HG03175 (cell line): Measurements from ENCODE around the gene SUPT7L.

Source experiments
- ATAC-seq: cut with Tn5 transposase; IDR thresholded peaks from one replicate; pipeline ENCODE4 v1.9.1; 2021; ENCODE audit warnings: mild to moderate bottlenecking, moderate library complexity; ENCODE audit not compliant: unreplicated experiment

The SUPT7L gene, protein sequence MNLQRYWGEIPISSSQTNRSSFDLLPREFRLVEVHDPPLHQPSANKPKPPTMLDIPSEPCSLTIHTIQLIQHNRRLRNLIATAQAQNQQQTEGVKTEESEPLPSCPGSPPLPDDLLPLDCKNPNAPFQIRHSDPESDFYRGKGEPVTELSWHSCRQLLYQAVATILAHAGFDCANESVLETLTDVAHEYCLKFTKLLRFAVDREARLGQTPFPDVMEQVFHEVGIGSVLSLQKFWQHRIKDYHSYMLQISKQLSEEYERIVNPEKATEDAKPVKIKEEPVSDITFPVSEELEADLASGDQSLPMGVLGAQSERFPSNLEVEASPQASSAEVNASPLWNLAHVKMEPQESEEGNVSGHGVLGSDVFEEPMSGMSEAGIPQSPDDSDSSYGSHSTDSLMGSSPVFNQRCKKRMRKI

GRCh38 chr2:27663285-27664153 is at the start of gene SUPT7L, which contains the start of gene SLC4A1AP:
TSS of gene SUPT7L (minus strand) at chr2:27663614. CDS start at chr2:27662192, 1,422 bp downstream.
TSS of gene SLC4A1AP (plus strand) at chr2:27663889. CDS start at chr2:27663915, 26 bp downstream.
- ATAC-seq, result peak; percentile 77

GRCh38 chr2:27713201-27713600 is 49.8 kb upstream of the SUPT7L start:
- ATAC-seq, result no peak

DNA sequence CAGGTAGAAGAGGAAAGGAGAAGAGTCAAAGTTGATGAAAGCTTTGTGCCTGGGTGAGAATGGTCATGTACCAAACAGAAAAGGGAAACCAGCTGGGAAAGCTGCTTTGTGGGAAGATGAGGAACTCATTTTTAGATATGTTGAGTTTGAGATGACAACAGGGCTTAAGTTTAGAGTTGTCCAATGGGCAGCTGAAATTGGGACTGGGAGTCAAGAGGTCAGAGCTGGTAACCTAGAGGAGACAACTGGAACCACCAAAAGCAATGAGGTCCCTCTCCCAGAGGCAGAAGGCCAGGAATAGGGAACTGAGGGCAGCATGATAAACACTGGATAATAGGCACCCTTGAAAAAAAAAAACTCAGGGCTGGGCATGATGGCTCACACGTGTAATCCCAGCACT is 49.1 kb upstream of the SUPT7L start:
- no peak for ATAC-seq

- no peak for ATAC-seq
Observed at GRCh38 chr2:27711804-27712203, 48.4 kb upstream of the SUPT7L start.

DNA sequence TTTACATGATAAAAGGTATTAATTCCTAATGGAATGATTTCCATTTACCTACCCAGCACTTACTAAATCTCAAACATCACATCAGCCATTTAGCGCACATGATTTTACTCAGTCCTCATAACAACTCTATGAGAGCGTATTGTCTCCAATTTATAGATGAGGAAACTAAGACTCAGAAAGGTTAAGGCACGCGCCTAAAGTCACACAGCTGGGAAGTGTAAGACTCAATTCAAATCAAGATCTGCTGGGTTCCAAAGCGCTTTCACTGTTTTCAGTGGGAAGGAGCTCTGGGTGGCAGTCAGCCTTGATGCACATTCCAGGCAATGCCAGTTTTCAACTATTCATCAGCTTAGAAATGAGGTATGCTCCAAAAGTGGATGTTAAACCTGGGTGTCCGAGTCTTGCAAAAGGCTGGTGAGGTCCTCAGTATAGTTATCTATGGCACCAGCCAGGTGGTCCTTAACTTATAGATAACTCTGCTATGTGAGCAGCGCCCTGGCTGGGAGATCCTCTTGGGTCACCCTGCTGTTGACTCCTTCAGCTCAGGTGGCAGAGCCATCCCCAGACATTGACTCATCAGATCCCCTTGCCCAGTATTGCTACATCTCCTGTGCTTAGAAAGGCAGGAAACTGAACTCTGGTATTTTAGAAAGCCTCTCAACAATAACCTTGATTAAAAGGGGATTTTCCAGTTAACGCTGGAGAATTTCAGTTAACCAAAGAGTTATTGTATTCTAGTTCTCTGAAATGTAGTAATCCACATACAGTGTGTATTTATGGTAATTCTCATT is 47.4 kb upstream of the SUPT7L start:
- no peak for ATAC-seq

DNA sequence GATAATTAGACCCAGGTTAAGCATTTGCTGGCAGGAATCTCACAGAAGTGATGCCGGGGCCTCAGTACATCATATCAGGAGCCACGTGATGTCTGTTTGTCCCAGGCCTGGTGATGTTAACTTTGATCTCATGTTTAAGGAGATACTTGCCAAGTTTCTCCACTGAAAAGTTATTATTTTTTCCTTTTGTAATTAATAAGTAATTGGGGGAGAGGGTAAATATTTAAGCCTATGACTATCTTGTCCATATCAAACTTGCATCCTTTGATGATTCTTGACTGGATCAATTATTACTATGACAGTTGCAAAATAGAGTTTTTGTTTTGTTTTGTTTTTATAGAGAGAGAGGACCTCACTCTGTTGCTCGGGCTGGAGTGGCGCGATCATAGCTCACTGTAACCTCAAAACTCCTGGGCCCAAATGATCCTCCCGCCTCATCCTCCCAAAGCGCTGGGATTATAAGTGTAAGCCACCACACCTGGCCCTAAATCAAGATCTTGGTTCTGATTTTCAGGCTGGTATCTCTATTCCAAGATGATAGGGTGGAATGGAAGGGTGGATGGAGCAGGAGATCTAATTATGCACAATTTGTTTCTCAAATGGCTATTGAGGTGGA is 46.7 kb upstream of the SUPT7L start:
- ATAC-seq, result no peak

GRCh38 chr2:27709326-27709725 is 45.9 kb upstream of the SUPT7L start:
- ATAC-seq, result no peak

- no peak for ATAC-seq
Observed at GRCh38 chr2:27708666-27709065, 45.3 kb upstream of the SUPT7L start.

DNA sequence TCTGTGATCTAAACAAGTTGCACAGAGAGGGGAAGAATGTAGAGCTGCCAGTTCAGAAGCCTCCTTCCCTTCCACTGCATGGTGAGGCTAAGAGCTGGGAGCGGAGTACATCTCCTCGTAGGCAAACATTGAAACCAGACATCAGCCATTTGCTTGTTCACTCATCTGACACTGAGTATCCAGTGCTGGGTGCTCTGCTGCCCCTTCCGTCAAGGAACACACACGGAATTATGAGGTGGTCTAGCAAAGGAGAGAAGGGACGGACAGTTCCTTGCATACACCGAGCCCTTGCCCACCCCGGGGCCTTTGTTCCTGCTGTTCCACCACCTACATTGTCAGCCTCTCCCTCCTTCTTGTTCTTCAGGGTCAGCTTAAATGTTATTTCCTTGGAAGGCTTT is 44.8 kb upstream of the SUPT7L start:
- no peak for ATAC-seq

DNA sequence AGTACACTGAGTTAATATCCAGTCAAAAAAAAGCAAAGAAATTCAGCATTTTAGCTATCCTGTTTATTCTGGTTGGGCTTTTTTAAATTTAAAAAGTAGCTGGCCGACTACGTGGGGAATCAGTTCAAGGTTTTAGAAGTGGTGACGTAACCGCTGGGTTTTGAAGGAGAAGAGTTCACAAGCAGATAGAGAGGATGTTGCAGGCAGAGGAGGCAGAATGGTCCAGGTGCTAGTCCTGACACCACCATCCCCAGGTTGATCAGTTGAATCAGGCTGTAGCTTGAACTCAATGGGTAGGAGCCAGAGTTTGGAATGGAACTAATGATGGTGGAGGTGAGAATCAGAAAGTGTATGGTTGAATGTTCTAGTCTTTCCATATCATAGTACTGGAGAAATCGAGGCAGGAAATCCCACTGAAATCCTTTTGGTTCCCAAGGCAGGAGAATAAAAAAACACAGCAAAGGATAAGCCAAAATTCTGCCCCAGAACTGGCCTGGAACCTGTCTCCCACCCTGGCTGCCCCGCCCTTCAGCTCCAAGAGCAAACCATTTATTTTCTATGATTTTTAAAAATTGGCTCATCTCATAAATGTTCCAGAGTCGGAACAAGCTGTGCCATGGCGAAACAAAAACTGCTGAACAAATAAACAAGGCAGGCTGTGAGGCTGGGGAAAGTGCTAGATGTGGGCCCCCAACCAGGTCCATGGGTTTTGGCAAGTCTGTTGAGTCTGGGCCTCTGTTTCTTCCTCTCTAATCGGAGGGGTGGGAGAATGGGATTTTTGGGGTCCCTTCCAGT is 44.2 kb upstream of the SUPT7L start:
- no peak for ATAC-seq

GRCh38 chr2:27705851-27706622 is 42.6 kb upstream of the SUPT7L start:
- no peak for ATAC-seq

GRCh38 chr2:27704342-27704876 is 41.0 kb upstream of the SUPT7L start:
- no peak for ATAC-seq

DNA sequence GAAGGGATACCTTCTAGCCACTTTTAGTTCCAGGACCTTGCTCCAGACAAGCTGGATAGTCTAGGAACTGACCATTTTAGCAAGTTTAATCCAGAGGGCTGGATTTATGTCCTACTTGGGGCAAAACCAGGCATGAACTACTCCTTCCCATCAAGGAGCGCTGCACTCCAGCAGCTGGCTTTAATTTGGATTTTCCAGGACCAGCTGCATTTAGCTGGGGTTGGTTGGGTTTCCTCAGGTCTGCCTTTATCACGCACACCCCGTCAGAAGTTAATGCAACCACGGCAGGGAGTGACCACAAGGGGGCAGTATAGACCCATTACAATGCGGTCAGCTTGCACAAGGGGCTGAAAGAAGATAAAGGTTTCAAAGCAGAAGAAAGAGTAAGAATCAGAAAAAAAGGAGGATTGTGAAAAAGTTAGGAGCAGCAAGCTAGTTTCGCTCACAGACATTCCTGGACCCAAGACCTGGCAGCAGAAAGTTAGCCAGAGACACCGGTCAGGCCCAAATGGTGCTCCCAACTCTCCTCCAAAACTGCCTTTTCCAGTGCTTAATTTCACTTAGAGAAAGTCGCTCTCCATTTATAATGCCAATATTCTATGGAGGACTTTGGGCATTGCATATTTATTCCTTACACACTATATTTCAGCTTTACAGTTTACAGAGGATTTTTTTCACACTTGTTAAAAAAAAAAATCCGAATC is 40.4 kb upstream of the SUPT7L start:
- peak; percentile 56 for ATAC-seq

GRCh38 chr2:27702302-27702701 is 38.9 kb upstream of the SUPT7L start:
- no peak for ATAC-seq

GRCh38 chr2:27701676-27702075 is 38.3 kb upstream of the SUPT7L start:
- ATAC-seq, result no peak

DNA sequence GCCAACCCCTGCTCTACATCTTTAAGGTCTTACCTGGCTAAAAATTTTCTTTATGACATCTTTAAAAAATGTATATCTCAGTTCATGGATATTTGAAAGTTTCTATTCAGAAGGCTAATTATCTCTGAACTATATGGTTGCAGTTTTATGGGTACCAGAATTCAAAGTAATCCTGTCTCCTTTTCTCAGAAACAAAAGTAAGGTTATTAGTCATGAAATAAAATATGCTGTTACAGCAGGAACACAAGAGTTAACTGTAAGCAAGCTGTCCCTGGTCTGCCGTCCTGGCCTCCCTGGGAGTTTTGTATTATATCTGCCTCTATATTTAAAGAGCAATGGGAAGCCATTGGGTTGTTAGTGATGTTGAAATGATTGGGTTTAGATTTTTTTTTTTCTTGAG is 34.2 kb upstream of the SUPT7L start:
- ATAC-seq, result no peak

- no peak for ATAC-seq
Observed at GRCh38 chr2:27690052-27690451, 26.6 kb upstream of the SUPT7L start.

- no peak for ATAC-seq
Observed at GRCh38 chr2:27689424-27689823, 26.0 kb upstream of the SUPT7L start.
